HG03039 (cell line): ENCODE data around the gene DGAT2.
"Not testable (repeated sequence)": the region's sequence is repeated elsewhere in the genome, so short reads cannot be mapped to it uniquely, and the experiment has no call there.

ENCODE experiments used
- ATAC-seq: cut with Tn5 transposase; IDR thresholded peaks from one replicate; pipeline ENCODE4 v1.9.1; 2021; ENCODE audit warnings: mild to moderate bottlenecking, moderate library complexity; ENCODE audit not compliant: unreplicated experiment

DGAT2 gene

DNA sequence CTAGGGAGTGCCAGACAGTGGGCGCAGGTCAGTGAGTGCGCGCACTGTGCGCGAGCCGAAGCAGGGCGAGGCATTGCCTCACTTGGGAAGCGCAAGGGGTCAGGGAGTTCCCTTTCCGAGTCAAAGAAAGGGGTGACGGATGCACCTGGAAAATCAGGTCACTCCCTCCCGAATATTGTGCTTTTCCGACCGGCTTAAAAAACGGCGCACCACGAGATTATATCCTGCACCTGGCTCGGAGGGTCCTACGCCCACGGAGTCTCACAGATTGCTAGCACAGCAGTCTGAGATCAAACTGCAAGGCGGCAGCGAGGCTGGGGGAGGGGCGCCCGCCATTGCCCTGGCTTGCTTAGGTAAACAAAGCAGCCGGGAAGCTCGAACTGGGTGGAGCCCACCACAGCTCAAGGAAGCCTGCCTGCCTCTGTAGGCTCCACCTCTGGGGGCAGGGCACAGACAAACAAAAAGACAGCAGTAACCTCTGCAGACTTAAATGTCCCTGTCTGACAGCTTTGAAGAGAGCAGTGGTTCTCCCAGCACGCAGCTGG is 19.8 kb upstream of the DGAT2 start:
- ATAC-seq: not testable (repeated sequence)

DNA sequence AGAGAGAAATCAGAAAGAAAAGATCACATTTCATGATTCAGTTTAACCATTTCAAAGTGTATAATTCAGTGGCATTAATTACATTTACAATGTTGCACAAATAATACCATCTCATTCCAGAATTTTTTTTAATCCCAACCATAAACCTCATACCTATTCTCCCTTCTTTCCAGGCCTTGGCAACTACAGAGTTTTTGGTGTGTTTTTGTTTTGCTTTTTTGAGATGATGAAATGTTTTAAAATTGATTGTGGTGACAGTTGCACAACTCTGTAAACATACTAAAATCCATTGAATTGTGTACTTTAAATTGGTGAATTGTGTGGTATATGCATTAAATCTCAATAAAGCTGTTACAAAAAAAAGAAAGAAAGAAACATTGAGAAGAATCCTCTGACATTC is 13.6 kb upstream of the DGAT2 start:
- not testable (repeated sequence) for ATAC-seq

DNA sequence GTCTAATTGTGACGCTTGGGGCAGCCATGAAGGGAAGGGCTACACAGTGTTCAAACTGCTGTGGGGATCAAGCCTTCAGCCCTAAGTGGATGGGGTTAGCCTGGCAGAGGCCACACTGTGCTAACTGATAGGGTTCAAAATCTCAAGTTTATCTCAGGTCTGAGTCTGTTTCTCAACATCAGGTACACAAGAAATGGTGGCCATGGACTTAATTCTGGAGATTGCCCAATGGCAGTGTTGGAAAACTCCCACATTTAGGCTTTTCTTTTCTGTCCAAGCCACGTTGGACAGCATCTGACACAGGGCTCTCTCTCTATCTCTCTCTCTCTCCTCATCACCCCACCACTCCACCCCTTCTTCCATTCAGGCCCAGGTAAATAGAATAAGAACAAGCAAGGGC is 10.9 kb upstream of the DGAT2 start:
- no peak for ATAC-seq

DNA sequence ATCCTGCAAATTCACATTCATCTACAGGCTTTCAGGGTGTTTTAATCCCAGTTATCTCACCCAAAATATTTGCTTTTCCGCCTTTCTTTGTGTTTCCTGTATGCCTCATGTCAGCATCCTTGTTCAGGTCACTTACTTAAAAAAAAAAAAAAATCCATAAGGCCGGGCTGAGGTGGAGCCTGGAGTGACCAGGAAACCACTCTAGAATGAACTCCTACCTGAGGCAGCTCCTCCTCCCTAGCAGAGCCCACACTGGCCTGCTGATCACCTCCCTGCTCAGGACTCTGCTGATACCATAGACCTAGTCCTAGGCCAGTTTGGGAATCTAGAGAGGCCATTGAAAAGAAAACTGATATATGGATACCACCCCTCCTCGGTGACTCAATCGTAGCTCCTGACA is 8.7 kb upstream of the DGAT2 start:
- no peak for ATAC-seq

DNA sequence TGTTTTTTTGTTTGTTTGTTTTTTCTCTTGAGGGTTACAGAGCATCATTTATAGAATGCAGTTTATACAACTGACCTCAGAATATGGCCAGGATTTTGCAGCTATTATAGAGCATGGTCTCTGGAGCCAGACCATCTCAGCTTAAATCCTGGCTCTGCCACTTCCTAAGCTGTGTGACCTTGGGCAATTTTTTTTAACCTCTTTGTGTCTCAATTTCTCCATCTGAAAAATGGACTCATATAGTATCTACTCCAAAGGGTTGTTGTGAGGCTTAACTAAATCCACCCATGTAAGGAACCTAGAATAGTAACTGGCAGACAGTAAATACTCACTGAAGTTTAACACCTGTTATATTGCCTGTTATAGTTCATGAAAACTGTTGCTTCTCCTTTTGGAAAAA is 8.3 kb upstream of the DGAT2 start:
- no peak for ATAC-seq

DNA sequence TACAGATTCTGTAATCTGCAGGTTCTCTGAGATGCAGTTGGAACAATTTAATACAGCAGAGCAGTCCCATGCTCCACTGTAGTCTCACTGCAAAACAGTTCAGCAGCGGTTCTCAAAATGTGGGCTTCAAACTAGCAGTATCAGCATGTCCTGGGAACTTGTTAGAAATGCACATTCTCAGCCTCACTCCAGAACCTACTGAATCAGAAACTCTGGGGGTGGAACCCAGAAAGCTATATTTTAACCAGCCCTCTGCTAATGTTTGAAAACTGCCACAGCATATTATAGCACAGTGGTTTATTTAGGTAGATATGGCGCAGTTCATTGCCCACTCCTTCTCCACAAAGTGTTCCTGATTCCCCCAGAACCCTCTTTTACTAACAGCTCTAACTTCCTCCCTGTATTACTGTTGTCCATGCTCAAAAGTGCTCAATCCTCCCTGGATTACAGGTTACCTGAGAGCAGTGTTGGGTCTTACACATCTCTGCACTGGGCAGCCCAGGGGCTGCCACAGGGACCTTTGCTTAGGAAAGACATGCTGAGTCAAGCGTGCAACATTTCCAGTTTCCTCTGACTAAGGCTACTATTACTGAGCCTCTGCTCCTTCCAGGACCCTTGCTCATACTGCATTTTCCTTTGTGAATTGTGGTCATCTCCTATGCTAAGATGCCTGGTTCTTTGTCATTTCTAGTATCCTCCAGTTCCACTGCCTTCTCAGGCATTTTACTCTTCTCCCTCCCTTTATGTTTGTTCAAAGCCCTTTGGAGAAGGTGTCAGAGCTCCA is 7.7 kb upstream of the DGAT2 start:
- no peak for ATAC-seq

DNA sequence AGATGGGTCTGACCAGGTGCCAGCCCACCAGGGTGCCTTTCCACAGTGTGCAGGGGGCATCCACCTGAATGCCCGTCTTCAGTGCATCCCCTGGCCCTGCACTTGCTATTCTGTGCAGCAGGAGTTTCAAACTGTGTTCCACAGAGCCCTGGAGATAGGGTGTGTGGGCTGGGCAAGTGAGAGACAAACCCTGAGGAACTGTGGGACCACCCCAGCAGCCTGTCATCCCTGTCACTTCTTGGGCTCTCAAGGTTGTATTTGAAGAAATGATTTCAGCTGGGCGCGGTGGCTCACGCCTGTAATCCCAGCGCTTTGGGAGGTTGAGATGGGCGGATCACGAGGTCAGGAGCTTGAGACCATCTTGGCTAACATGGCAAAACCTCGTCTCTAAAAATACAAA is 6.4 kb upstream of the DGAT2 start:
- no peak for ATAC-seq

DNA sequence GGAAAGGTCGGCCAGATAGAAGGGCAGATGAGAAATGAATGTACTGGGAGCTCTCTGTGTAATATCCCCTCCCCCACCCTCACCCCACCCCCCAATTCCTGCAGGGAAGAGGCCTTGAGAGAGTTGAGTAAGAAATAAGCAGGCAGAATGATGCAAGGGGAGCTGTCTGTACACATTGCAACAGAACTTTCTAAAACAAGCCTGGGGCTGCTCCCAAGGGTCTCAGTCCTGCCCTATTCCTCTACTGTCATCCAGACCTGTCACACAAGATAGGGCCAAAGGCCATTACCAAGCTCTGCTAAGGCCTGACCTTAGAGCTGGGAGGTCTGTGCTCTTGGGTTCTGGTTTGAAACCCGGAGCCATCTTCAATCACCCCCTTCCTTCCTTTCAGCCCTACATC is 5.7 kb upstream of the DGAT2 start:
- ATAC-seq: no peak

DNA sequence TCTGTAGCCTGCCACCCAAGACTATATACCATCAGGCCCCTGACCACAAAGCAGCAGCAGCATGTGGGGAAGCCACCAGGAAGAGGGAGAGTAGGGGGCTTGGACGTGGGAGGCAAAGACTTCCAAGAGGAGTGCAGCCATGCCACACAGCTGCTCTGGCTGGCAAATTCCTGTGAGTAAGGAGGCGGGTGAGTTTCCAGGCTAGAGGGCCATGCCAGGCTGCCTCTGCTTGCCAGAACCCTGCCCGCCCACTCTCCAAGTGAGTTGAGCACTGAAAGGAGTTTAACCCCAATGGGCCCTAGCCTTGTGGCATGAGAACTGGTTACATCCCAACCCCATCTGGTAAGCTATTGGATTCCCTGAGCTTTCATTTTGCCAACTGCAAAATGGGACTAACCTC is 4.7 kb upstream of the DGAT2 start:
- ATAC-seq: no peak

DNA sequence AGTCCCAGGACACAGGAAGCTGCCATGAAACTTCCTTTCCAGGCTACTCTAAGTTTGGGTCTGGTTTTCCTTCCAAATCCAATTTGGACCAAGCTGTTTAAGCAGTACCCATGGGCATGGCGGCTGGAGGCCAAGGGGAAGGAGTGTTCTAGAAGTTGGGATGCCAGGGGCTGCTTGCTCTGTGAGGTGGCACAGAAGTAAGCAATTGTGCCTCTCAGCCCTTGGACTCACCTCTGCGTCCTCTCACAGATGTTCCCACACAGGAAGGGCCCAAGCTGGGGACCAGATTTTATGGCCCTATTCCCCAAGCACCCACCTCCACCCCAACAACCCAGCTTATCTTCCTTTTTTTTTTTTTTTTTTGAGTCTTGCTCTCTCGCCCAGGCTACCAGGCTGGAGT is 3.5 kb upstream of the DGAT2 start:
- ATAC-seq: no peak

DNA sequence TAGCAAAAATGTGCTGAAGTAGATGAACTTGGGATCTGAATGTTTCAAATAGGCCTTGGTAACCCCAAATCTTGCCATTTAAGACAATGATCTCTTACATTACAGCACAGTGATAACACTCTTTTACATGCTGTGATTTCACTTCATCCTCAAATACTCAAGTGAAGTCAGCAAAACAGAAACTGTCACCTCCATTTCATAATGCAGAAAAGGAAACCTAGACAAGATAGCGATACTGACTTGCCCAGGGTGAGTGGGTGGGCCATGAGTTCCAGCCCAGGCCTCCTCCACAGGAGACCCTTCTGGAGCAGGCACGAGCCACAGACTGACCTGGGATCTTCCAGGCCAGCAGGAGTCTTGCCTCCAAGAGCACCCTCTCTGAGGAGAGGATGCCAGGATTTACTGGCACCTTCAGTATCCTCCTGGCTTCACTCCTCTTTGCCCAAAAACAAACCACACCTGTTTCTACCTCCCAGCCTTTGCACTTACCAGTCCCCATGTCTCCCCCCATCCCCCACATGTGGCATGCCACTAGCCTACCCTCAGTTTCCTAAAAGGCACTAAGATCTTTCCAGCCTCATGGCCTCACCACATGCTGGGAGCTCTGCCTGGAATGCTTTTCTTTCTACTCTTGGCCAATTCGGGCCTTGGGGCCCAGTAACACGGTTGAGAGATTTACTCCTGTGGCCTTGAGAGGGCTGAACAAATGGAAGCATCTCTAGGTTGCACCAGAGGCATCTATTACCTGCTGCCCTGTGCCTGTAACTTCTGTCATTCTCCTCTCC is 1.9 kb upstream of the DGAT2 start:
- no peak for ATAC-seq

DNA sequence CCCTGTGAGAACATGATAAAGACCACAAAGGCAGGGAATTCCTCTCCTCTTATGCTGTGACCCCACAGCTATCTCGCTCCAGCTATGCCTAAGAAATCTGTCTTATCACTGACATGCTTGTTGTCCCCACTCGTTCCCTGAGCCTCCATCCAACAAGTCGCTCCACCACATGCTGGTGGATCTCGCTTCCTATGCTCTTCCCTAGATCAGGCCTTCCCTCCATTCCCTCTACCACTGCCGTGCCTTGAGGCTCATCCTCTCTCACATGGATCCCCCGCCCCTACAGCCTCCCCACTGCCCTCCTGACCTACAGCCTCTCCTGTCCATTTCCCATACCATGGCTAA is 1.4 kb upstream of the DGAT2 start:
- ATAC-seq: no peak

DNA sequence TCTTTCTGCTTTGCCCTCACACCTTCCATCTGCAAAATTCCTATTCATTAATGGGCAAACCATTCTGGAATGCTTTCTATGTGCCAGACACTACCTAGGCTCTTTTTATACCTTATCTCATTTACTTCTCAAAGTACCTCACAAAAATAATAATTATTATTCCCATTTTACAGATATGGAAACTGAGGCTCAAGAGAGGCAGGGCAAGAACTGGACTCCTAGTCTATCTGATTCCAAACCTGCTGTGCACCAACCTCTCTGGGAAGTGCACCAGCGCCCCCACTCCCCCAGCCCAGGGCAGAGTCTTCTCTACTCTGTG is 826 bp upstream of the DGAT2 start:
- no peak for ATAC-seq

DNA sequence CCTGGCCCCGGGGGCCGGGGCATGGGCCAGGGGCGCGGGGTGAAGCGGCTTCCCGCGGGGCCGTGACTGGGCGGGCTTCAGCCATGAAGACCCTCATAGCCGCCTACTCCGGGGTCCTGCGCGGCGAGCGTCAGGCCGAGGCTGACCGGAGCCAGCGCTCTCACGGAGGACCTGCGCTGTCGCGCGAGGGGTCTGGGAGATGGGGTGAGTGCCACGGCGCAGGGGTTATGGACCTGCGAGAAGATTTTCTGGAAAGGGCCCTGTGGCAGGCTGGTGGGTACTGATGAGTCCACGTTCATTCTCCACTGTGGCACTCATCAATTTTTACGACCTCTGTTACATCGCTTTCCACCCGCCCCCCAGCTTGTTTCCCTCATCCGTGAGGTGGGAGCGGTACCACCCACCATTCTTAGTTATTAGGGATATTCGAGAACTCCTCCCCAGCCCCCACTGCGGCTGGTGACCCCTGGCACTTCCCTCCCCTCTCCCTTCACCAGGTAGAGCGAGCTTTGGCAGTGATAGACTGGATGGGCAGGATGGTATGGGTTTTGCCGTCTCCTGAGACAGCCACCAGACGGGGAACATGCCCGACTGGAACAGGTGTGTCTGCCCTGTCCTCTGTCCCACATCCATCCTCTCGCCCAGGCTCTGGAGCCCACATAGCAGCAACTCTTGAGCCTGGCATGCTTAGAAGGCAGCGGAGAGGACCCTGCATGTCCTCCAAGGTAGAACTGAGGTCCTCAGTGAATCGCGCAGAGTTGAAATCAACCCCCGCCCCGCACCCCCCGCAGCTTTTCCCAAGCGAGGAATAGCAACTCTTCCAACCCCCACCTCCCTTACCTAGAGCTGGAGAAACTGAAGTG is 562 bp downstream of the DGAT2 start:
- no peak for ATAC-seq

DNA sequence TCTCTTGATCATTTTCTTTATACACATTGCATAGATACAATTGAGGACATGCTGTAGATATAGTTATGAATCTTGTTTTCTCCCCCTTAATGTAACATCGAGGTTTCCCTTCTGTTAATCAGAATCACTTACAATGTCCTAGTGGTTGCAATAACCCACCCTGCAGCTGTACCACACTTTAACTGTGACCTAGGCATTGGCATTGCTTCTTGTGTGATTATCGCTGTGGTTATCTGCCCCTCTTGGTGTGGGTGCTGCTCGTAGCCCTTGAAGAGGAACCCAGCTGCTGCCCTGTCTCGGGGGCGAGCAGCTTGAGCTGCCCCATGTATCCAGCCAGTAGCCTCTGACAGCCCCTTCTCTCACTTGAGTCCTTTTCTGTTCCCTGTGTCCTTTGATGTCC is 1.5 kb downstream of the DGAT2 start:
- no peak for ATAC-seq

DNA sequence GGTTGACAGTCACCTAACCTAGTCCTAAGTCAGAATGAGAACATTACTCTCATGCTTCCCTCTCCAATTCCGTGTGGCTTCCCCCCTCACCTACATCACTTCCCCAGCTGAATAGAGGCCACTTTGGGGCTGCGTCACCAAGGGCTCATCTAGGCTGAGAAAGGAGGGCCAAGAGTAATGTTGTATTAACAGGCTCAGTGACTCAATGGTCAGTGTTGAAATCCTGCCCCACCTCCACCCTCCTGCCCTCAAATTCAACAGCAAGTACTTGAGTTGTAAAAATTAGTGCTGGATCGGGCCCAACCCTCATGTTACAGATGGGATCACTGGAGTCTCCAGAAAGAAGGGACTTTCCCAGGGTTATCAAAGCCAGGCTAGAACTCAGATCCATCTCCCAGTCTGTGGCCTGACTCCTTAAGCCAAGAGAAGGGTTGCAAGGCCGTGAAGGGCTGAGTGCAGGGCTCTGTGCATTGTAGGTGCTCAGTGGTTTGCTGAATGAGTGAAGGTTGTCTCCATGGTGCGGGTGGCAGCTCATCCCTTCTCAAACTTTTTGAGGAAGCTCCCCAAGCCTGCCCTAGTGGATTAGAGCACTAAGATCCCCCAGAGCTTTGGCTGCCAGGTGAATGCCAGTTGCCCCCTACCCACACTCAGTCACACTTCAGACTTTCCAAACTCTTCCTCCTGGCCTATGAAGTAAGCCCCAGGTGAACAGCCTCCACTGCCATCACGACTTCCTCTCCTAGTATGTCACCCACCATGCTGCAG is 3.2 kb downstream of the DGAT2 start:
- ATAC-seq: no peak

DNA sequence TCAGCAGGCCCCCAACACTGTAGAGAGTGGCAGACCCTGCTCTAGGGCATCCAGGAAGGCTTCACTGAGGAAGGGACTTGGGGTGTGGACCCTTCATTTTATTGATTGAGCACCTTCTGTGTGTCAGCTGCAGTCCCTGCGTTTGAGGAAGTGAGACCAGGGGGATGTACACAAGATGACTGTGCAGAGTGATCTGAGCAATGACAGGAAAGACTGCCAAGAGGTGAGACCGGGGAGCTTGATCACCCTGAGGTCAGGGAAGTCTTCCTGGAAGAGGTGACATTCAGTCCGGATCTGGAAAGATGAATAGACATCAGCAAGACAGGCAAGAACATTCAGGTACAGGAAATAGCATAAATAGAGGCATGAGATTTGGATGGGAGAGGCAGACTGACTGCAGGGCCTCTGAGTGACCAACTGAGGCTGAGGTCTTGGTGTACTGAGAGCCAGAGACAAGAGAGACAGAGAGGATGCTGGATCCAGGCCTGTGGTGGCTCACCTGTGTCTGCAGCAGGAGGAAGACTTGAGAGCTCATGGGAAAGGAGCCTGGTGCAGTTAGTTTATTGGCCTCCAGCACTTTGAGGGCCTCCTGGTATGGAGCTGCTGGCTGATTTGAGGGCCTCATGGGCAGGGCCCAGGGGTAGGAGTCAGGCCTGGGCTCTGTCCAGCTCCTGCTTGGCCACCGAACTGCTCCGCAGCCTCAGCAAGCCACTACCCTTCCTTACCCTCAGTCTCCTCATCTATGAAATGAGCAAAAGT is 5.2 kb downstream of the DGAT2 start:
- peak; percentile 78 for ATAC-seq

DNA sequence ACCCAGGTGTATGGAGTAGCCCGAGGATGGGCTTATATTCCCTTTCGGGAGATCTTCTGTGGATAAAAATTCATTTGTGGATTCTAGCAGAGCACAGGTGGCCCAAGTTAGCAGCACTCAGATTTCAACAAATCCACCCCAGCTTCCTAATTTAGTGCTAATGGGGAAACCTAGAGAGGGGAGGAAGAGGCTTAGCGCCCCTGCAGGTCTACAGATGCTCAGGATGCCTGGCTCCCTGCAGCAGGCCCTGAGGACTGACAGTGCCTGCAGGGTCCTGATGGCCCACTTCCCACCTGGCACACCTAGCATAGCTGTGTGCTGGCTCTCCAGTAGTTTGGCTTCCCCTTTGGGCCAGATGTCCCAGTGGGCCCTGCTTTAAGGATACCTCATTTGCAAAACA is 6.5 kb downstream of the DGAT2 start:
- ATAC-seq: no peak

DNA sequence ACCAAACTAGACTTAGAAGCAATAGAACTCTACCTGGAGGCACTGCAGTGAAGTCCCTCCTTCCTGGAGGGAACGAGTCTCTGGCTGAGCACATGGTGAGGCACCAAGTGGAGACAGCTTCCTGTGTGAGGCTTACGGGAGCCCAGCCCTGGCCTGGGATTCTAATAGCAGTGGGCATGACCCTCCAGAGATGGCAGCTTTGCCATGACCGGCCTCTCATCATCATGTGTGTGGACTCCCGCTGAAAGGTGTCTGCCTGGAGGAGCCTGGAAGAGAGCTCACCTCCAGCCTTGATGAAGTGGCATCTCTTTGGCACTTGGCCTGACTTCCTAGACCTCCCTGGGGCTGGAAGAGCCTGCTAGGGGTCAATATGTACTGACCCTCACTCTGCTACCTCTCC is 8.0 kb downstream of the DGAT2 start:
- ATAC-seq: no peak

DNA sequence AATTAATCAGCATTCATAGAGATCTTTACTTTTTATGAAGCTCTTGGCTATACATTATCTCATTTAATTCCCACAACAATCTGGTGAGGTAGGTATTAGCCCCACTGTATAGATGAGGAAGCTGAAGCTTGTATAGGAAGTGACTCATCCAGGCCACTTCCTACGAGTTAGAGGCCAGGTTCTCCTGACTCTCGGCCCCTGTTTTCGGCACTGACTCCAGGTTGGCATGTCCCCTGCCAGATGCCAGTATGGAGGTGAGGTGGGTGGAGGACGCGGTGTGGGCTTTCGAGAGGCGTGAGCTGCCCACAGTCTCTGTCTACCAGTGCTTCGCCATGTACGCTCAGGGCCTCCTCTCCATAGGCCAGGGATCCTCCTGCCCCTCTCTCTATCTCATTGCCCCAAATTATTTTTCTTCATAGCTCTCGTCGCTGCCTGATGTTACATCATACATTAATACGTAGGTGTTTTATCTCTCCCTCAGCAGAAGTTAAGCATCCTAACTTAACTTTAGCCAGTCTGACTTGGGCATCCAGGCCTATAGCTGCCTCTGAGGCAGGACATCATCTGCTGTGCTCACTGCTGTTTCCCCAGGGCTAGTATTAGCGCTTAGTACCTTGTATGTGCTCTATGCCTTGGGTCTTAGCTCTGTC is 9.0 kb downstream of the DGAT2 start:
- ATAC-seq: no peak
